ENCODE results near the gene FER.
"Not testable (repeated sequence)": the region's sequence is repeated elsewhere in the genome, so short reads cannot be mapped to it uniquely, and the experiment has no call there.

Gene FER

DNA sequence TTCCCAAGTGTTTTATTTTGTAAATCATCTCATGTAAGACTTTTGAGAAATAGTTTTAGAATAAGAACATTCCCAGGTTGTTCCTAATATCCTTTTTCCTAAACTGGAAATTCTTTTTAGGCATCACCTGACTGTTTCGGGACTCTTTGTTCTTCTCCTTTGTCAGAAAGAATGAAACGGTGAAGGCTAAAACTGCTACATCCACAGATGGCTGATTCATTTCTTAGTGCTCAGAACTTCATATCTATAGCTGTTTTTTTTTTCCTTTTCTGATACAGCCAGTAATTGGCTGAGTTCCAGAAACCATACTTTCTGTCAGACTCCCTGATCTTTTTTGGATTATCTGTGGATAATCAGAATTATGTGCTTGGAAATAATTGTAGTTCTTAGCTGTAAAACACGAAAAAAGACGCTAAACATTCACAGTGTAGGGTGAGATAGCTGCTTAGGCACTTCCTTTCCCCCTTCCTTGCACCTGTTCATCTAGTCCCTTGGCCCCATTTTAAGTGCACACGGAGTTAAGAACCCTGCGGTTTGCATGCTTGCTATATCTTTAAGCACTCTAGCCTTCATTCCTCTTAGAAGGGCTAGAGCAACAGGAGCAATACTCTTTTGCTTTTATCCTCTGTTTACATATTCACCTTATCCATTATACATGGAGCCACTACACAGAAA is 378.2 kb downstream of the FER start:
- no peak for DNase-seq (ENCODE audit: low spot score)

DNA sequence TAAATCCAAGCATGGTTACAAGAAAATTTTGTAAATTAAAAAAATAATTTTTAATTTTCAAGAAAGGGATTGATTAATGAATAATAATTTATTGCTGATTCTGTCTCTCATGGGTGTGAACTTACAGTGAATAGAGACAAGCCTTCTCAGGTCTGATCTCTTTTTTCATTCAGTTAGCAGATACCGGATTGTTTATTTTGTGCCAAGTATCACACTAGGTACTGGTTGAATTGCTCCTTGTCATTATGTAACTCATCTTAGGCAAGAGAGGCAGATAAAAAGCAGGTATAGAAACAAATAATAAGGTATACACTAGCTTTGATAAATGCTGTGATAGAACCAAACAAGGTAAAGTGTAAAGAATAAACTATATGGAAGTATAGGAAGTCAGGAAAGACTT is 378.8 kb downstream of the FER start:
- DNase-seq (ENCODE audit: low spot score), result no peak

DNA sequence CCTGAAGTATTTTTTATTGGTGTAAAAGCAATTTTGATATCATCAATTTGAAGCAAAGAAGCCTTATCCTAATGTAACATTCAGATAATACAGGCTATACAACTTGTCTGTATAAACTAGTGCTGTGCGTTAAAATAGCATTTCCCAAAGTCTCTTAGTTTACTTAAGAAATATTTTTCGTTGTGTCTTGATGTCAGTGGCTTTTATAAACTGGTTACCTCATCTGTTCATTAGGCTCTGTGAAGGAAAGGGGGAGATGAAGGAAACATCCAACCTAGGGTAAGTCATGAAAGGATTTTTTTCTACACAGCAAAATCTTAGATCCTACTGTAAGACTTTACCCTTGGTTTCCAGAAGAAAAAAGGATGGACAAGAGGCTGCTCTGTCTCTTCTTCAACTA is 389.2 kb downstream of the FER start:
- DNase-seq (ENCODE audit: low spot score), result no peak

DNA sequence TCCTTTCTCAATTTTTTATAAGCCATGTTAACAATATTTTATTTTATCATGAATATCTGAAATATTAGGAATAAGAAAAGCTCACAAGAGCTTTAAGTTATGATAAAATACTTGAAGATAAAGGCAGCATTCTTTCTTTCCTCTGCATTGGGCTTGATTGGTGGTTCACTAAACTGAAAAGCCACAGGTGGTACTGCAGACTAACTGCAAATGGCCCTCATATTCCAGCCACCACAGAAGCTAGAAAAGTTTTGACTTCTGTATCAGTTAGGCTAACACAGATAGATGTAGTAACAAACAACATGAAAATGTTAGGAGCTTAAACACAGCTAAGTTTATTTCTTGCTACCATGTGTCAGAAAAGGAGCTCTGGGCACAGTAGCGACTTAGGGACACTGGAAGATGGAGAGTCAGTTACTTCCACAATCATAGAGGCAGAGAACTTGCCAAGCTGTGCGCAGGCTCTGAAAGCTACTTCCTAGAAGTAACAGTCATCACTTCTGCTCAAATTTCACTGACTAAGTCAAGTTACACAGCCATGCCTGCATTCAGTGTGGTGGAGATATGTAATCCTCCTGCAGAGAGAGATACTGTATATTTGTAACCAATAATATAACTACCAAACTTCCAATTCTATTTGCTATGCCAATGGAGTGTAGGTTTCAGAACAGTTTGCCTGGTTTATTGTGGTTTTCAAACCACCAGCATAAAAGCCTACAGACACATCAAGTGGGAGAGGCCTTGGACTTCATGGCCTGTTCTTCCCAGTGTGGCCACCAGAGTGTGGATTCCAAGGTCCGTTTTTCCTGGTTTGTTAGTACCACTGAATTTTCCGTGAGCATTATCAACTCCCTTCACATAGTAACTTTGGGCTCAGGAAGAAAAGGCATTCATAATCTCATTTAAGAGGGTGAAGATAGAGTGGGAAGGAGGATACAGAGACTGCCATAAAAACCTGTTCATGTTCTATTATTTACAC is 393.8 kb downstream of the FER start:
- peak; percentile 7 for DNase-seq (ENCODE audit: low spot score)

DNA sequence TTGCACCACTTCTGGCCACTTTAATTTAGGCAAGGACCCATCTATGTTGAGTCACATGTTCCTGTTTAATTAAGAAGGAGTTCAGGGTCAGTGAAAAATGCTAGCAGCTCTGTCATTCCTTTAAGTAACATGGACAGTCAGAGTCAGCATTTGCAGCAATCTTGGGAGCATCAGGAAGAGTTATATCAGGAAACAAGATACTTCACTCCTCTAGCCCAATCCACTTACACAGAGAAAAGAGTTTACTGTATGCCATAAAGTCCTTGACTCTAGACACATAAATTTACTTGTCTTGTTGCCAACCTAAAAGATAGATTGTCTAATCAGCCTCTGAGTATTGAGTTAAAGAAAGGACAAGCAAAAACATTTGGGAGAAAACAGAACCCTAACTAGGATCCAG is 395.3 kb downstream of the FER start:
- no peak for DNase-seq (ENCODE audit: low spot score)

DNA sequence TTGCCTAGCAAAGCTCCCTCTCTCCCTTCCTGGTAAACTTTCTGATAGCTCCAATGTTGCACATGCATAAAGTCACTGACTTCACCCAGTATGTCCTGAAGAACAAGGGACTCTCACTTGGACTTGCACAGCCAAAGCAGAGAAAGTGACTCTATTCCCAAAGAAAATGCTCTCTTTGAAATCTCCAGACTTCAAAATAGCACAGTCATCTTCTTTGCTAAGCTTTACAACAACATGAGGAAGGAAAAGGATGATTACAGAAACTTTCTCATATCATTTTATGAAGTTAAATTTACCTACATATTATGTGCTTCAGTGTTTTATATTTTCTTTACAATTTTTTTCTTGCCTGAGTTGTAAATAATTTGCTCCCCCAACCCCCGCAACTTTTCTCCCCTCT is 397.4 kb downstream of the FER start:
- DNase-seq (ENCODE audit: low spot score), result no peak

DNA sequence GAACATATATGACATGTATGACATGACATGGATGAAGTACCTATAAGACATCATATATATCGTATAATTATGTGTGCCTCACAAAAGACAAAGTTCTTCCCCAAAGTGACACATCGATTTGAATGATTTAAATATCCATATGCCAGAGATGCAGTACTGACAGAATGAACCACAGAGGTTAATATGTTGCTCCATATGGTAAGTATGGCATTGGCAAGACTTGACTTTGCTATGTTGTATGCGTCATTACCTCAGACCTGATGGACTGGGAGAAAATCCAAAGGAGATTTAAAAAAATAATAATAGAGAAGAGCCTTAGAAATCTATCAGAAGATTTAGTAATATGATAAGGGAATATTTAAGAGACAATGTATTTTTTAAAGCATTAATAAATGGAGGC is 398.9 kb downstream of the FER start:
- no peak for DNase-seq (ENCODE audit: low spot score)

DNA sequence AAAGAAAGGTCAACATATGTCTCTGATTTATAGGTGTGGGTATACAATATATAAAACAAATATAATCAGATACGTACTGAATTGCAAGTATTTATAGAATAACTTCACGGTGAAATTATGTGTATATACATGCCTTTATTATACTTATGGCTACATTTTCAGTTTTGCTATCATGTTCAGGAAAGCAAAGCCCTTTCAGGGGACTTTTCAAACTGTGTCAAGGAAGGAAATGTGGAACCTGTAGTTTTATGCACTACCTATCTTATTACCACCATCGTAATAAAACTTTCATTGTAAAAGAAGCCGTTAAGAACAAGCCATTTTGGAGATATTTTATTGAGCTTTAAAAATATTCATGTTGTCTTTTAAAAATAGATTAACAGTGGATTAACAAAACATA is 404.9 kb downstream of the FER start:
- DNase-seq (ENCODE audit: low spot score), result no peak

DNA sequence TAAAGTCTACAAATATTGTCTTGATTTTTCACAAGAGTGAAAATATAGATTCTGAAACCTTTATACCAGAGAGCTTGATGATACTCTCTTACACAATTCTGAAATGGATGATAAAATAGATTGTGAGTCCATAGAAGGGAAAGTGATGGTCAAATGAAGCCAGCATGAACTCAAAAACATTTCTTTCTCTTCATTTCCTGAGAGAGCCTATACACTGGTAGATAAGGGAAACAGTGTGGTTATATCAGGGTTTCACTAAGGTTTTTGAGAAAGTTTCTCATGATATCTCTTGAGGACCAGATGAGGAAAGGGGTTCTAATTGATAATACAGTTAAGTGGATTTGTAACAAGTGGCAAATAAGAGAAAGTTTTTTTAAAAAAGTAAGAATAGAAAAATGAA is 407.9 kb downstream of the FER start:
- no peak for DNase-seq (ENCODE audit: low spot score)

DNA sequence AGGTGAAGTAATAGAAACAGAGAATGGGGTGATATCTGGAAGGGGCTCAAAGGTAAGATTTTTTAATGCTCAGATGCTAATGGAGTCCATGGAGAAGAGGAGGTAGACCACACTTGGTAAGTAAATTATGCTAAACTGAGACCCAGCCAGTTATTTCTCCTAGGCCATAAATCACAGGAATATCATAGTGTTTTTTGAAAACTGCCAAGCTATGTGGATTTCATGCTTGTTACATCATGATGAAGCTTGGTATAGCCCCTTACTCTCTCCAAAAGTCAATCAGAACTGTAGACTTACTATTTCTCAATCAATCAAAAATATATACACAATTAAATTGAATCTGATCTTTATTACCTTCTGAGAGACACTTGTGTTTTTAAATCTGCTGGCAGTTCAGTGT is 409.2 kb downstream of the FER start:
- no peak for DNase-seq (ENCODE audit: low spot score)

DNA sequence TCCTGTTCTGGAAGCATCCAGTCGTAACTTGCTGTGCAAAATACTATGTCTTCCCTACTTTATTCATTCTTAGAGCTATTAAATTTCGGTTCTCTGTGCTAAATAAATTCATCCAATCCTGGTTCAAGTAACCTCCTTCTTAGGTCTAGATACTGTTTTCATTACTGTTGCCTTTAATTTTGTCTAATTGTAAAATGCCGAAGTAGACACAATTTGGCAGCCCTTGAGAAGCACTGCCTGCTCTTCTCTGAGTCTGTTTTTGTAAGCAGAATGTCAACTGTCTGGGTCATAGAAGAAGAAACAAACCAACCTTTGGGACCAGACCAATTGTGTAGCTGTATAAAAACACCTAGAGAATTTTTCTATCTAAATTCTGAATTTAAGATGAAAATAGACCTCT is 412.8 kb downstream of the FER start:
- DNase-seq (ENCODE audit: low spot score), result no peak

DNA sequence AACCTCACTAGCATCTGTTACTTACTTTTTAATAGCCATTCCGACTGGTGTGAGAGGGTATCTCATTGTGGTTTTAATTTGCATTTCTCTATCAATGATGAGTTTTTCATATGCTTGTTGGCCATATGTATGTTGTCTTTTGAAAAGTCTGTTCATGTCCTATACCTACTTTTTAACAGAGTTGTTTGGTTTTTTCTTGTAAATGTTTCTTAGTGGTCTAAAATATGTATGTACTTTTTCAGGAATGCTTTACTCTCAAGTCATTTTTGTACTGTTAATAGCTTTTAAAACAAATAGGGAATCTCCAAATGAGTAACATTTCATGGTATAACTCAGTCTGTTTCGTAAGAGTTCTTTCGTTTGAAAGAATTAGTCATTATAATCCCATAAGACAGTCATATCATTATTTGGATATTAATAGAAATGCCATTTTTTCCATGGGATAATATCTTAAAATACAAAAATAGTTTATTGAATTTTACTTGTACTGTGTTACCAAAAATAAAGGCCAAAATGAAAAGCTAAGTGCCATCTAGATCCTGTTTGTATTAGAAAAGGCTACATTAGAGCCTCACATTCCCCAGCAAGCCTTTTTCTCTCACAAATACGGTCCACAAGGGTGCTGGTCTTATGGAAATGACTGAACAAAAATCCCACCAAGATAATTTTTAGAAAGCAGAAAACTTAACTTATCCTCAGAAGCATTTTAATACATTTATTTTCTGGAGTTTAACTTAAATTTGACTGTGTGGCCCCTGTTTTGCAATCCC is 414.4 kb downstream of the FER start:
- DNase-seq (ENCODE audit: low spot score), result no peak

DNA sequence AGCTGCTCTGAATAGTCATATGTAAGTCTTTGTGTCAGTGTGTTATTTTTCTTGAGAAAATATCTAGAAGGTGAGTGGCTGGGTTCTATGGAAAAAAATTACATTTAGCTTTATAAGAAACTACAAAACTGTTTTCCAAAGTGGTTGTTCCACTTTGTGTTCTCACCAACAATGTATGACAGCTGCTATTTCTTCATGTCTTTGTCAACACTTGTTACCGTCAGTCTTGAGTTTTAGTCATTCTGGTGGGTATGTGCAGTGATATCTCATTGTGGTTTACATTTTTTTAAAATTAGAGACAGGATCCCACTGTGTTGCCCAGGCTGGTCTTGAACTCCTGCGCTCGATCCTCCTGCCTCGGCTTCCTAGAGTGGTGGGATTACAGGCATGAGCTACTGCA is 415.6 kb downstream of the FER start:
- no peak for DNase-seq (ENCODE audit: low spot score)

DNA sequence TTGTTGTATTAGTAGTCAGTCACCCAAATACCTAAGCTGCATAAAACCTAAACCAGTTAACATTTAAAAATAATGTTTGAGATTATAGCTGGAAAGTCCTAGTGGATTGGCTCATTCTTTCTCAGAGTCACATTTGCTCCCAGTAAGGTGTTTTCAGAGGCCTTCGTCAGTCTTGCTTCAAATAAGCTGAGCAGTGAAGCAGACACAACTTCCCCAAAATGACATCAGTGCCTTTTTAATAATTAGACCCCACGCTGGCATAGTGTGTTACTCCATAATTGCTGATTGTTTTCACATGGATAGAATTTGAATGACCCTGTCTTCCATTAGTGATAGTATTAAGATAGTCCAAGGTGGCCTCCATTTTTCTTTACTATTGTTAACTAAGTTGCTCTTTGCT is 416.3 kb downstream of the FER start:
- no peak for DNase-seq (ENCODE audit: low spot score)

DNA sequence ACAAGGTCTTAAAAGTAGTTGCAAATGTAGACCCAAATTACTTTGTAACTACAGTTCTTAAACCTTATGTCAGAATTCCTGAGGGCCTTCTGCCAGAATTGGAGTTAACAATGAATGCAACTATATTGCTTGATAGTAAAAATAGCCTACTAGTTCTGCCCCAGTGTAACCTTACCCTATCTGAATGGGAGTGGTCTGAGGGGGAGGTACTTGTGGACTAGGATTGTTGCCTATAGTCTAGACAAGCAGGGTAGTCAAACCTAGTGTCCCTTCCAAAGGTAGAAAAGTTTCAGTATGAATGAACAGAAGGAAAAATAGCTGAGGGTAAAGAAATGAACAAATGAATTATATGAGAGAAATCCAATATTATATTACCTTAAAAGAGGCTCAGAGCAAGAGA is 419.9 kb downstream of the FER start:
- no peak for DNase-seq (ENCODE audit: low spot score)

DNA sequence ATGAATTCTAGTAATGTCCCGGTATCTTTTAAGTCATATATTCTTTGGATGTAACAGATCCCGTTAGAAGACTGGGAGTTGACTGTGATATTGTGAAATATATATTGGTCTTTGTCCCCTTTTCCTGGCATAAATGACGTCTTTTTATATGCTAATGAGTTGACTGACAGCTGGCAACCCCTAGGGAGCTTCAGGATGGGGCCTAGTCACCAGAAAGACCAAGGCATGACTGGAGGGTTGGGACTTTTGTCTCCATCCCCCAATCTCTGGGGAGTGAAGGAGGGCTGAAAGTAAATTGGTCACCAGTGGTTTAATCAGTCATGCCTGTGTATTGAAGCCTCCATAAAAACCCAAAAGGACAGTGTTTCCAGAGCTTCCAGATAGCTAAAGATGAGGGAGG is 420.5 kb downstream of the FER start:
- DNase-seq (ENCODE audit: low spot score), result no peak

DNA sequence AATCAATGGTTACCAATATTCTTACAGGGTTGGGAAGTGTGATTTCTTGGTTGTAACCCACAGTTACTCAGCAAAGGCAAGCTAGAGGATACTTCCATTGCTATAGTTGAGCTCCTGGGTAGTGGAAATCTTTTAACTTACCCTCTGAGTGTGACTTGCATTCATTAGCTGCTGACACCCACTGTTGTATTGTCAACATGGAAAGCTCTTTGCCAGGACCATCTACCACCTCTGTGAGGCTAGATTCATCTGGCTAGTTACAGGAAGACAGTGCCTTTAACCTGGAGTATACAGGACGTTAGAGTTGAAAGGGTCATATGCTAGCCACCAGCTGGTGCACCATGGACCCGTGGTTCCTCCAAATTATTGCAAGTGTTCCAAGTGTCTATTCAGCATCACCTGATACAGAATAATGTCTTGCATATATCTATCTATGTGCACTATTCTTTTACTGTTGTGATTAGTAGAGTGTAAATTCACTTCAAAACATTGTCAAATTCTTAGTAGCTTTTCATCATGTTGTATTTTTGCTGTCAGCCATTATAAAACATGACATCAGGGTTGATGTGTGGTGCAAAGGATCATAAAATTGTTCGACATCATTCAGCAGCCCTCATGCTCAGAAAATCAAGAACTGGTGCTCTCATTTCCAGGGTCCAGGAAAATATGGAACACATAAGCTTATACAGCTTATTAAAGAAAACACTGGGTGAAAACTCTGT is 423.1 kb downstream of the FER start:
- no peak for DNase-seq (ENCODE audit: low spot score)

DNA sequence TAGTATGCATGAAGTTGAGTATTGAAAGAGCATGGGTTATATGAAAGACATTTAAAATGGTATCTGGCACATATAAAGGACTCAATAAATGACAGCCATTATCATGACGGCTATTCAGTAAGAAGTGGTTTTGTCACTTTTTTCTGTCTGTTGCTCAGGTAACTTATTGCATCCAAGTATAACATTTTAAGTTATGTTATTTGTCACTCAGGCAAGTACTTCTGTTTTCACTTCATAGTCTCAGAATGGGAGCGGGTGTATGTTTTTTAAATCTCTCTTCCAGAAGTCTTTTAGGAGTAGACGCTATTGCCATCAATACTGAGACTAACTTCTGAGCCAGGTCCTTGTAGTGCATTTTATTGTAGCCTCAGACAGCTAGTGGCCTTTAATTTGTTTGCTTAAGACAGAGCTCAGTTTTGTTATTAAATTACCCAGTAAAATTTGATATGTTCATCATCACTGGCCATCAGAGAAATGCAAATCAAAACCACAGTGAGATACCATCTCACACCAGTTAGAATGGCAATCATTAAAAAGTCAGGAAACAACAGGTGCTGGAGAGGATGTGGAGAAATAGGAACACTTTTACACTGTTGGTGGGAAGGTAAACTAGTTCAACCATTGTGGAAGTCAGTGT is 423.9 kb downstream of the FER start:
- not testable (repeated sequence) for DNase-seq (ENCODE audit: low spot score)

DNA sequence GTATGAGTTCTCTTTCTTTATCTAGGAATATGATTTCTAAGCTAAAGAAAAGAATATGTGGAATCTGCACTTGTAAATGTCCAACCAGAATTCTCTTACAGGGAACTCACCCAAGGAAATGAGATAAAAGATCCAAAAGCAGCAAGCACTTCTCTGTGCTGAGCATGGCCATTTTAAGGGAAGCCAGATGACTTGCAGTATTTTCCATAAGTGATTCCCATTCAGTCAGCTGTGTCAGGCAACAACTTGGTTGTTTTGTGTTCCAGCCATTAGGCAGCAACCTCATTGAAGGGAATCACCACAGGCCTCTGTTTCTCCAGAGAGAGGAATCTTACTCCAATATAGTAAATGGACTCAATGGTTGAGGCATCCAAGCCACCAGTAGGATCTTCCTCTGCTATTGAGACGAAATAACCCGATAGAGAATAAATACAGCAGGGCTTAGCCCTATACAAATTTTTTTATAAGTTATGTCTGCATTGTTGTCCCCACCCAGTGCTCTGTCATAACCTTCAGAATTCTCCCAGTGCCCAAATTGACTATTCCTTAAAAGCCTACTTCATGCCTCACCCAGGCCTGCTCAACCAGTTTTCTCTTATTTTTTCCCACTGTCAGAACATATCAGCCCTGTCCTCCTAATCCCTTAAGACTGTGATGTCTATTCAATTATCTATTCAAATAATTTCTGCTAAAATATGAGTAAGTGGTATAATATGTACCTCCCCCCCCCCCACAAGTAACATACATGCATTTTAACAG is 425.5 kb downstream of the FER start:
- DNase-seq (ENCODE audit: low spot score), result no peak

DNA sequence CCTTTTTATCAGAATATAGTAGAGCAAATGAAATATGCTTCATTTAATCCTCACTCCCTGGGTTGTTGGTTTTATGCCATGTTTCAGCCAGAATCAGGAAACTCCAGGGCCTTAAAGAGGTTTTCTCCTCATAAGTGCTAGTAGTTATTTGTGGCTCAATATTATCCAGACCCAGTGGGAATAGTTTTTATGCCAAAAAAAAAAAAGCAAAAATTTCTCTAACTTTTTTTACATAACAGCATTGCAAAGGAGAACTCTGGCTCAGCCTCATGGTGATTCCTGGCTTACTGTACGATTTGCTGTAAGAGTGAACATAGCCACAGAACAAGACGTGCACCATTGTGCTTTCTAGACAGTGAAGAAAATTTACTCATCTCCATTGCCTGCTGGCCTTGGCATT is 429.5 kb downstream of the FER start:
- DNase-seq (ENCODE audit: low spot score), result no peak

DNA sequence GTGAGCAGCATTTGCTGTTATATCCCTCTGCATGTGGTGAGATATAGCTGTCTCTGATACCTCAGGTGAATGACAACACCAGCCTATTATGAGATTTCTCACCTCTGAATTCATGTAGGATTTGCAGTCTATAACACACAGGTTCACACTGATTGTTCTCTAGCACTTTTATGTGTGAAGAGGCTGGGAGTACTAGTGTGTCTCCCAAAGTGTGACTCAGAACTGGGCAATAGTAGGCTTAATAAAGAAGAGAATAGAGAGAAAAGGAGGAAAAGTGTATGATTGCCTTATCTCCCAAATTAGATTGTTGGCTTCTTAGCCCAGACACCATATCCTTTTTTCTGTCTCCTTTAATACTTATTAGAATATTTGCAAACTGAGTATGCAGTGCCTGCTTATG is 430.1 kb downstream of the FER start:
- DNase-seq (ENCODE audit: low spot score), result no peak

Measured in SW480 (cell line).